Right ventricle myocardium inferior (tissue), 1 donor: ENCODE results near the gene NEK2. TPM values are rescaled to one million over a fixed set of nuclear protein-coding genes. Genes with fewer than 3 reads are reported as not detected.
A peak's percentile ranks its signal among the peaks of the same experiment; 100 is the strongest.
"Not testable (repeated sequence)": the region's sequence is repeated elsewhere in the genome, so short reads cannot be mapped to it uniquely, and the experiment has no call there.

Source experiments
- ATAC-seq: fragments of 200-7000 bp; cut with Tn5 transposase; one replicate; pipeline ENCODE4 v1.9.1; 2020; ENCODE audit warnings: mild to moderate bottlenecking, moderate library complexity
- DNase-seq: peaks from one replicate; pipeline ENCODE4 v3.0.0; 2021; ENCODE audit errors: missing footprints
- intact Hi-C: fragments of 100-400 bp; cut with DNase I; formaldehyde crosslinking; loops from one replicate; pipeline ENCODE4 v1.11.0; 2022
- total RNA-seq: library from RNA; stranded (reverse); fragmentation: NEBNext Ultra II Directional; extraction: Animal tissue kit (Norgen Biotek cat#: 25700); gene quantifications from one replicate; pipeline ENCODE4 v1.2.1, GENCODE V29; 2021
- donor health status: DM: no; HTN: yes; CAD: no; lungs with severe emphysema.

NEK2 gene
- total RNA-seq, 1 donor from 2014 or later, result 0.32 TPM

- intact Hi-C loops, result no loop called here
- ATAC-seq (no peak), DNase-seq (peak; percentile 15)
These were observed 35.7 kb downstream of the NEK2 start for GRCh38 chr1:211639475-211640300.

GRCh38 chr1:211638689-211639101, 36.7 kb downstream of the NEK2 start:
- intact Hi-C loops, result no loop called here
- ATAC-seq, result no peak
- no peak for DNase-seq

- DNase-seq (no peak), ATAC-seq (no peak)
- intact Hi-C loops, result no loop called here
These were observed 37.2 kb downstream of the NEK2 start for GRCh38 chr1:211638246-211638645.

GRCh38 chr1:211637066-211637465, 38.4 kb downstream of the NEK2 start:
- intact Hi-C loops, result no loop called here
- DNase-seq, result peak; percentile 11
- ATAC-seq, result no peak

GRCh38 chr1:211636575-211637029, 38.8 kb downstream of the NEK2 start:
- DNase-seq, result peak; percentile 39
- ATAC-seq, intact Hi-C loops: not testable (repeated sequence)

- DNase-seq (peak; percentile 30), ATAC-seq (no peak)
- intact Hi-C loops, result no loop called here
These were observed 39.7 kb downstream of the NEK2 start for GRCh38 chr1:211635597-211636205.

- ATAC-seq (no peak), DNase-seq (no peak)
- intact Hi-C loops, result loop anchor here (5.0 kb wide), 1 partner anchor 58 kb away; the partner anchor contains the start of gene SLC30A1
These were observed 40.5 kb downstream of the NEK2 start for GRCh38 chr1:211634931-211635330.

GRCh38 chr1:211634461-211634860, 41.0 kb downstream of the NEK2 start:
- DNase-seq (peak; percentile 27), ATAC-seq (no peak)
- intact Hi-C loops, result loop anchor here (5.0 kb wide), 1 partner anchor 57 kb away; the partner anchor contains the start of gene SLC30A1

GRCh38 chr1:211633524-211633846, 41.9 kb downstream of the NEK2 start:
- ATAC-seq (no peak), DNase-seq (peak; percentile 22)
- intact Hi-C loops, result loop anchor here (5.0 kb wide), 1 partner anchor 56 kb away; the partner anchor contains the start of gene SLC30A1

- DNase-seq (peak; percentile 85), ATAC-seq (peak; percentile 84)
- intact Hi-C loops, result loop anchor here (5.0 kb wide), 1 partner anchor 56 kb away; the partner anchor contains the start of gene SLC30A1
These were observed 42.5 kb downstream of the NEK2 start for GRCh38 chr1:211632808-211633523.

- ATAC-seq (no peak), DNase-seq (peak; percentile 58)
- intact Hi-C loops, result loop anchor here (5.0 kb wide), 1 partner anchor 55 kb away; the partner anchor contains the start of gene SLC30A1
These were observed 43.2 kb downstream of the NEK2 start for GRCh38 chr1:211632117-211632807.

GRCh38 chr1:211631168-211631567, 44.3 kb downstream of the NEK2 start:
- no peak for ATAC-seq
- peak; percentile 20 for DNase-seq
- intact Hi-C loops, result loop anchor here (5.0 kb wide), 1 partner anchor 54 kb away; the partner anchor contains the start of gene SLC30A1

GRCh38 chr1:211630236-211631081, 45.0 kb downstream of the NEK2 start:
- ATAC-seq (peak; percentile 74), DNase-seq (peak; percentile 80)
- intact Hi-C loops, result loop anchor here (5.0 kb wide), 1 partner anchor 53 kb away; the partner anchor contains the start of gene SLC30A1

GRCh38 chr1:211628417-211628816, 47.0 kb downstream of the NEK2 start:
- intact Hi-C loops, result no loop called here

GRCh38 chr1:211627259-211627658, 48.2 kb downstream of the NEK2 start:
- DNase-seq (no peak), ATAC-seq (peak; percentile 9)
- intact Hi-C loops, result no loop called here

More at GRCh38 chr1:211628417-211628816, 47.0 kb downstream of the NEK2 start:
- ATAC-seq (no peak), DNase-seq (no peak)

- DNase-seq, intact Hi-C loops, ATAC-seq: not testable (repeated sequence)
These were observed 49.6 kb downstream of the NEK2 start for GRCh38 chr1:211625866-211626265.

GRCh38 chr1:211625040-211625439, 50.4 kb downstream of the NEK2 start:
- no peak for ATAC-seq
- no peak for DNase-seq
- intact Hi-C loops, result no loop called here

GRCh38 chr1:211623515-211623914, 51.9 kb downstream of the NEK2 start:
- ATAC-seq (no peak), DNase-seq (no peak)
- intact Hi-C loops, result no loop called here
